Colon (tissue), 2 donors: ENCODE data around the gene SUPT20H.

ENCODE experiments used
- FAIRE-seq: peaks from 2 replicates; lab custom pipeline; 2012; peaks lifted over from hg19 to GRCh38; lab: Jason Lieb, UNC
- donor health status: control.
- donor health status: control.

Gene SUPT20H

GRCh38 chr13:37058910-37059847 lies at the start of gene SUPT20H:
TSS of gene SUPT20H (minus strand) at chr13:37059688. CDS start at chr13:37051490, 8,198 bp downstream.
- FAIRE-seq: no peak

- FAIRE-seq: no peak
Observed at GRCh38 chr13:37109051-37109678, 49.7 kb upstream of the SUPT20H start.

GRCh38 chr13:37107868-37108267 lies 48.4 kb upstream of the SUPT20H start:
- FAIRE-seq: no peak

- FAIRE-seq: no peak
Observed at GRCh38 chr13:37107456-37107855, 48.0 kb upstream of the SUPT20H start.

GRCh38 chr13:37106642-37107041 lies 47.2 kb upstream of the SUPT20H start:
- FAIRE-seq: no peak

- FAIRE-seq: no peak
Observed at GRCh38 chr13:37105251-37105714, 45.8 kb upstream of the SUPT20H start, which contains the start of gene CSNK1A1L. TSS of gene CSNK1A1L (minus strand) at chr13:37105664. CDS start at chr13:37105256, 408 bp downstream.

GRCh38 chr13:37102896-37103295 lies 43.4 kb upstream of the SUPT20H start:
- no peak for FAIRE-seq

GRCh38 chr13:37101201-37101600 lies 41.7 kb upstream of the SUPT20H start:
- no peak for FAIRE-seq

- no peak for FAIRE-seq
Observed at GRCh38 chr13:37100731-37101130, 41.2 kb upstream of the SUPT20H start.

- FAIRE-seq: no peak
Observed at GRCh38 chr13:37097076-37097475, 37.6 kb upstream of the SUPT20H start.

GRCh38 chr13:37094840-37095239 lies 35.4 kb upstream of the SUPT20H start:
- no peak for FAIRE-seq

- FAIRE-seq: no peak
Observed at GRCh38 chr13:37094099-37094498, 34.6 kb upstream of the SUPT20H start.

- no peak for FAIRE-seq
Observed at GRCh38 chr13:37091835-37092234, 32.3 kb upstream of the SUPT20H start.

GRCh38 chr13:37090912-37091311 lies 31.4 kb upstream of the SUPT20H start:
- no peak for FAIRE-seq

- no peak for FAIRE-seq
Observed at GRCh38 chr13:37089495-37089894, 30.0 kb upstream of the SUPT20H start.

GRCh38 chr13:37087486-37087885 lies 28.0 kb upstream of the SUPT20H start:
- no peak for FAIRE-seq

- FAIRE-seq: no peak
Observed at GRCh38 chr13:37085606-37086005, 26.1 kb upstream of the SUPT20H start.

GRCh38 chr13:37076818-37077217 lies 17.3 kb upstream of the SUPT20H start:
- no peak for FAIRE-seq

GRCh38 chr13:37075164-37075563 lies 15.7 kb upstream of the SUPT20H start:
- FAIRE-seq: no peak

- no peak for FAIRE-seq
Observed at GRCh38 chr13:37074703-37075102, 15.2 kb upstream of the SUPT20H start.

- no peak for FAIRE-seq
Observed at GRCh38 chr13:37072024-37072423, 12.5 kb upstream of the SUPT20H start.

GRCh38 chr13:37070956-37071355 lies 11.5 kb upstream of the SUPT20H start:
- FAIRE-seq: no peak

GRCh38 chr13:37070145-37070695 lies 10.7 kb upstream of the SUPT20H start:
- no peak for FAIRE-seq
